Duodenal mucosa (tissue), 2 donors: ENCODE measurements around the gene TBC1D12.
A peak's percentile ranks its signal among the peaks of the same experiment; 100 is the strongest.

Experiments used
- H3K27ac ChIP-seq: one replicate; pipeline ENCODE4 v1.7.0; 2013; ENCODE audit warnings: low read depth, low read length
- H3K27me3 ChIP-seq, 2 donors: one replicate each; pipeline ENCODE4 v1.7.0; 2013; ENCODE audit warnings: low read length in 2 of 2, control low read depth in 1 of 2; ENCODE audit not compliant: insufficient read depth in 2 of 2, control insufficient read depth in 1 of 2
- H3K36me3 ChIP-seq, 2 donors: one replicate each; pipeline ENCODE4 v1.7.0; 2013; ENCODE audit warnings: low read length in 2 of 2, control low read depth in 1 of 2; ENCODE audit not compliant: insufficient read depth in 2 of 2, control insufficient read depth in 1 of 2
- H3K4me1 ChIP-seq, 2 donors: one replicate each; pipeline ENCODE4 v1.7.0; 2013; ENCODE audit warnings: low read length in 2 of 2, control low read depth in 1 of 2; ENCODE audit not compliant: insufficient read depth in 2 of 2, control insufficient read depth in 1 of 2
- H3K4me3 ChIP-seq, 2 donors: one replicate each; pipeline ENCODE4 v1.7.0; 2013; ENCODE audit warnings: low read length in 2 of 2, low read depth in 1 of 2
- H3K9ac ChIP-seq, 2 donors: one replicate each; pipeline ENCODE4 v1.7.0; 2013; ENCODE audit warnings: low read length in 2 of 2, low read depth in 1 of 2
- H3K9me3 ChIP-seq, 2 donors: one replicate each; pipeline ENCODE4 v1.7.0; 2013; ENCODE audit warnings: low read length in 2 of 2, control low read depth in 1 of 2; ENCODE audit not compliant: control insufficient read depth in 1 of 2

The TBC1D12 gene

DNA sequence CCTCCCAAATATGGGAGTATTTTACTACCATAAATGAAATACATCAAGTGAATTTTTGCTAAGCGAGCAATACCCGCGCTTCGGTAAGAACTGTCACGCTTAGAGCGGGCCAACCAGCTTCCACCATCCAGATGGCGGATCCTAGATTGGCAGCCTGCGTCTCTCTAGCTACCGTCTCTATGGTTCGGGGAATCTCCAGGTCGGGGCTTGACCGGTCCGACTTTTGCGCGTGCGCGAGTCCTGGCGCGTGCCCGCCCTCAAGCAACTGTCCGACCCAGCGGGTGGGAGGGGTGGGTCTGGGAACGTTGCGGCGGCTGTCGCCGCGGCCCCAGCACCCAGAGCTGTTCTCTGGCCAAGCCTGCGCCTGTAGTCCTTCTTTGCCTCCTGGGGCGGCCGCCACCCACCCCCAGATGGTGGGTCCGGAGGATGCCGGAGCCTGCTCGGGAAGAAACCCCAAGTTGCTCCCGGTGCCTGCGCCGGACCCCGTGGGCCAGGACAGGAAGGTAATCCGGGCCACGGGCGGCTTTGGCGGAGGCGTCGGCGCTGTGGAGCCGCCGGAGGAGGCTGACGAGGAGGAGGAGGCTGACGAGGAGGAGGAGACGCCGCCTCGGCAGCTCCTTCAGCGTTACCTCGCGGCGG, at the start of gene TBC1D12:
TBC1D12 (plus strand) TSS at position 338 of the 639 bp plus-strand sequence; CDS start at position 411, 73 bp downstream.
- Histone ChIP-seq H3K4me1 (peaks cover 3 to 6% of the 10 kb centered on the region in 2 donors), H3K27me3 (no peaks in the 10 kb centered on the region), H3K9me3 (no peaks in the 10 kb centered on the region), H3K4me3 (peak within 1 kb of the TSS; percentile 84 to 92), H3K9ac (peak within 1 kb of the TSS; percentile 71 to 79), H3K27ac (peak within 1 kb of the TSS; percentile 89), H3K36me3 (no peaks in the 10 kb centered on the region)

- H3K27me3 ChIP-seq = no peaks in the 10 kb centered on the region
- H3K9me3 ChIP-seq = no peaks in the 10 kb centered on the region
- no peak overlapping the region for H3K27ac ChIP-seq
- H3K4me3 ChIP-seq = no peak overlapping the region
- peaks cover 18 to 44% of the 10 kb centered on the region in 2 donors for H3K36me3 ChIP-seq
- no peak overlapping the region for H3K9ac ChIP-seq
- no peaks in the 10 kb centered on the region for H3K4me1 ChIP-seq
Measured at GRCh38 chr10:94353336-94353735, 49.0 kb upstream of the TBC1D12 start.

DNA sequence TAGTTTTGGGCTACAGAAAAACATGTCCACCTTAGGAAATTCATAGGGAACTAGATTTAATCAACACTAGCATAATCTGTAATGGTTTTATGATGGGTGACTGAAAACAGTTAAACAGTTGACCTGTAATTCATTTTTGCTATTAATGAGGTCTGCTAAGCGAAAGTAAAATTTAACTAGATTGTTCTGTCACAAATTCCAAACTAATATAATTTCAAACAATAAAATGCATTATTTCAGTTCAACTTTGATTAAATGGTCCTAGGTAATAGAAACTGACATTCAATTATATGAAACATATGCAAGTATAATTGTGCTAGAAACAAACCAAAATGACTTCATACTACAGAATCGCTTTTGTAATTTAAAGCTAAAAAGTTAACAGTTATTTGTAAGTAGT, 46.5 kb upstream of the TBC1D12 start:
- no peak overlapping the region for H3K27ac ChIP-seq
- H3K4me3 ChIP-seq = no peak overlapping the region
- H3K4me1 ChIP-seq = no peaks in the 10 kb centered on the region
- H3K9ac ChIP-seq = no peak overlapping the region
- no peaks in the 10 kb centered on the region for H3K9me3 ChIP-seq
- no peaks in the 10 kb centered on the region for H3K27me3 ChIP-seq
- H3K36me3 ChIP-seq = peaks cover 18 to 40% of the 10 kb centered on the region in 2 donors

DNA sequence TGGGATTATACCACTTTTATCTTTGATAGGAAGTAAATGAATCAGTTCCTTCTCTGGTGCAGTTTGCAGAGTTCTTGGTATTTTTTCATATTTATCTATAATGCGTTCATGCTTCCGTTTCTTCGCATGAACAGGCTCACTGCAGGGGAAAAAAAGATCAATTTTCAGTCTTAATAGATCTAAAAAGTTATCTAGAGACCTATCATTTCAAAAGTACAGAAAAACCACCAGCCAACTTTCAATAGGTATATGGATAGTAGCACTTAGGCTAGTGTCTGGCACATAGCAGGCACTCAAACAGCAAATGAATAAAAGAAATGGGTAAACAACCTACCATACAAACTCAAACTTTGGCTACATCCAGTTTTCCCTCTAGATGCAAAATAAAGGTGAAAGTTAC, 45.1 kb upstream of the TBC1D12 start:
- Histone ChIP-seq H3K9ac (no peak overlapping the region), H3K27ac (no peak overlapping the region), H3K27me3 (no peaks in the 10 kb centered on the region), H3K36me3 (peaks cover 18 to 32% of the 10 kb centered on the region in 2 donors), H3K4me3 (no peak overlapping the region), H3K4me1 (peaks cover 13% of the 10 kb centered on the region in 2 donors), H3K9me3 (no peaks in the 10 kb centered on the region)

- no peaks in the 10 kb centered on the region for H3K9me3 ChIP-seq
- peaks cover 14 to 29% of the 10 kb centered on the region in 2 donors for H3K36me3 ChIP-seq
- no peak overlapping the region for H3K27ac ChIP-seq
- no peak overlapping the region for H3K9ac ChIP-seq
- H3K27me3 ChIP-seq = no peaks in the 10 kb centered on the region
- H3K4me1 ChIP-seq = peaks cover 15 to 18% of the 10 kb centered on the region in 2 donors
- H3K4me3 ChIP-seq = no peak overlapping the region
Measured at GRCh38 chr10:94358480-94358879, 43.9 kb upstream of the TBC1D12 start.

- H3K4me1 ChIP-seq = peaks cover 15 to 18% of the 10 kb centered on the region in 2 donors
- H3K36me3 ChIP-seq = peaks cover 8 to 21% of the 10 kb centered on the region in 2 donors
- no peak overlapping the region for H3K27ac ChIP-seq
- H3K9ac ChIP-seq = no peak overlapping the region
- H3K27me3 ChIP-seq = no peaks in the 10 kb centered on the region
- no peaks in the 10 kb centered on the region for H3K9me3 ChIP-seq
- H3K4me3 ChIP-seq = peak overlapping the region; percentile 97 to 98
Measured at GRCh38 chr10:94361171-94361794, 41.1 kb upstream of the TBC1D12 start.

GRCh38 chr10:94362360-94363250, 39.7 kb upstream of the TBC1D12 start, which contains the start of gene NOC3L:
Gene NOC3L, minus strand, starts transcription at chr10:94362939. Its CDS starts 101 bp downstream, at chr10:94362838.
- peaks cover 15 to 18% of the 10 kb centered on the region in 2 donors for H3K4me1 ChIP-seq
- H3K9ac ChIP-seq = peak within 1 kb of the TSS; percentile 74 to 81
- no peak within 1 kb of the TSS for H3K27ac ChIP-seq
- no peaks in the 10 kb centered on the region for H3K9me3 ChIP-seq
- H3K36me3 ChIP-seq = peaks cover 0 to 11% of the 10 kb centered on the region in 2 donors
- H3K4me3 ChIP-seq = peak within 1 kb of the TSS; percentile 97 to 98
- no peaks in the 10 kb centered on the region for H3K27me3 ChIP-seq

GRCh38 chr10:94363251-94363565, 39.1 kb upstream of the TBC1D12 start:
- Histone ChIP-seq H3K27me3 (no peaks in the 10 kb centered on the region), H3K4me1 (peaks cover 15 to 18% of the 10 kb centered on the region in 2 donors), H3K9me3 (no peaks in the 10 kb centered on the region), H3K27ac (no peak overlapping the region), H3K9ac (peak overlapping the region in 1 of 2 donors; percentile 74), H3K4me3 (peak overlapping the region; percentile 97 to 98), H3K36me3 (peaks cover 0 to 5% of the 10 kb centered on the region in 2 donors)

GRCh38 chr10:94364482-94364881, 37.9 kb upstream of the TBC1D12 start:
- Histone ChIP-seq H3K4me1 (peaks cover 15 to 18% of the 10 kb centered on the region in 2 donors), H3K27me3 (no peaks in the 10 kb centered on the region), H3K9me3 (no peaks in the 10 kb centered on the region), H3K4me3 (no peak overlapping the region), H3K9ac (no peak overlapping the region), H3K27ac (no peak overlapping the region), H3K36me3 (no peaks in the 10 kb centered on the region)

DNA sequence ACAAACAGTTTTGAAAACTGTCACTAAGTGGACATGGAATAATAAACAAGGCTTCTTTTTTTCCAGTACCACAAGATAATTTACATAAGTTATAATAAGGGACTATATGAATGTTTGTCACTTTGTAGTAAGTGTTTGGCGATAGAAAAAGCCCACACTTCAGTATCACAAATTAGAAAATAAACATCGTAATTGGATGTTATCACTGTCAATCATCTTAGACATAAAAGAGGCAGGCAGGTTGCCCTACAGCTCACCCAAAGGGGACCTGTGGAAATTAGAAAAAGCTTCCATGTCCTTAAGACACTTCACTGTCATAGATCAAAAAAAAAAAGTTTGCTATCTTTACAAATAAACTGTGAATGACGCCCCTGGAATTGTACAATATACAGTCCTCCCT, 36.0 kb upstream of the TBC1D12 start:
- peaks cover 10 to 14% of the 10 kb centered on the region in 2 donors for H3K4me1 ChIP-seq
- no peak overlapping the region for H3K9ac ChIP-seq
- H3K27ac ChIP-seq = no peak overlapping the region
- H3K36me3 ChIP-seq = no peaks in the 10 kb centered on the region
- H3K4me3 ChIP-seq = no peak overlapping the region
- no peaks in the 10 kb centered on the region for H3K27me3 ChIP-seq
- H3K9me3 ChIP-seq = no peaks in the 10 kb centered on the region
